GM12878 (cell line): ENCODE results near the gene MED13L. TPM values are rescaled to one million over a fixed set of nuclear protein-coding genes. Genes with fewer than 3 reads are reported as not detected.

ENCODE experiments used
- ATAC-seq: fragments of 200-7000 bp; cut with Tn5 transposase; 3 replicates; pipeline ENCODE4 v1.9.1; 2020; ENCODE audit warnings: mild to moderate bottlenecking, moderate library complexity
- BruUV-seq: library from RNA; stranded (reverse); fragments of 400-500 nt; replicated peaks from 2 replicates; lab custom pipeline; 2021; lab: Mats Ljungman, UMichigan
- CTCF ChIA-PET: fragments of 300-600 bp; sonication (Branson Sonifier 250); formaldehyde crosslinking; extraction: SDS; loops from one replicate; lab custom pipeline; 2021; ENCODE audit warnings: inconsistent platforms; lab: Yijun Ruan, JAX
- POLR2A ChIA-PET: fragments of 350-600 bp; formaldehyde crosslinking; extraction: SDS; loops from one replicate; lab custom pipeline; 2021; ENCODE audit warnings: inconsistent platforms; lab: Charles Lee
- RAD21 ChIA-PET: fragments of 300-600 bp; sonication (Branson Sonifier 250); formaldehyde crosslinking; loops from one replicate; lab custom pipeline; 2023; ENCODE audit warnings: antibody characterized with exemption; ENCODE audit not compliant: unreplicated experiment; lab: Charles Lee
- SMC1A ChIA-PET: fragments of 300-600 bp; sonication (Branson Sonifier 250); formaldehyde crosslinking; loops from one replicate; lab custom pipeline; 2023; ENCODE audit not compliant: unreplicated experiment, uncharacterized antibody; lab: Charles Lee
- DNase-seq: peaks from one replicate; pipeline ENCODE4 v3.0.0-alpha.2; 2011; ENCODE audit warnings: low read depth, low spot score
- FAIRE-seq: peaks from 3 replicates; lab custom pipeline; 2011; peaks lifted over from hg19 to GRCh38; lab: Jason Lieb, UNC
- H2AFZ ChIP-seq: 2 replicates; pipeline ENCODE4 v1.6.0; 2011; ENCODE audit warnings: low read depth, low read length, control low read depth; ENCODE audit not compliant: control insufficient read depth
- H3K27ac ChIP-seq: 2 replicates; pipeline ENCODE4 v1.5.1; 2011; ENCODE audit warnings: control low read depth; ENCODE audit not compliant: control insufficient read depth, insufficient read depth
- H3K27me3 ChIP-seq, 2 experiments: replicated peaks in 1 of 2; 2 replicates each; pipeline versions ENCODE4 v1.6.0 to v1.6.1; 2011; ENCODE audit warnings: low read length in 1 of 2; ENCODE audit not compliant: control insufficient read depth in 2 of 2, insufficient read depth in 2 of 2
- H3K36me3 ChIP-seq, 2 experiments: 2 replicates each; pipeline ENCODE4 v1.5.1; 2011; ENCODE audit warnings: low read length in 1 of 2; ENCODE audit not compliant: control insufficient read depth in 2 of 2, insufficient read depth in 2 of 2
- H3K4me1 ChIP-seq: 2 replicates; pipeline ENCODE4 v1.6.1; 2011; ENCODE audit warnings: mild to moderate bottlenecking, low read length, moderate library complexity, mixed read lengths; ENCODE audit not compliant: control insufficient read depth, insufficient read depth
- H3K4me2 ChIP-seq: 2 replicates; pipeline ENCODE4 v1.6.0; 2011; ENCODE audit warnings: control low read depth; ENCODE audit not compliant: control insufficient read depth, insufficient read depth
- H3K4me3 ChIP-seq: fragments of 200-600 bp; sonication (generic); 2 replicates; pipeline ENCODE4 v1.5.1; 2016
- H3K79me2 ChIP-seq: 2 replicates; pipeline ENCODE4 v1.6.0; 2011; ENCODE audit warnings: low read length; ENCODE audit not compliant: control insufficient read depth, insufficient read depth
- H3K9ac ChIP-seq: 2 replicates; pipeline ENCODE4 v1.8.0; 2011; ENCODE audit warnings: low read length, control low read depth, mixed read lengths; ENCODE audit not compliant: control insufficient read depth, insufficient read depth
- H3K9me3 ChIP-seq: replicated peaks from 3 replicates; pipeline ENCODE4 v1.5.1; 2011; ENCODE audit warnings: mild to moderate bottlenecking, low read length; ENCODE audit not compliant: control insufficient read depth, insufficient read depth
- H4K20me1 ChIP-seq: 2 replicates; pipeline ENCODE4 v1.6.0; 2011; ENCODE audit not compliant: control insufficient read depth, insufficient read depth
- HDAC6 ChIP-seq: fragments of 200-600 bp; sonication (generic); IDR thresholded peaks from one replicate; pipeline ENCODE4 v1.8.0; 2017; ENCODE audit warnings: antibody characterized with exemption; ENCODE audit not compliant: unreplicated experiment
- MTA3 ChIP-seq: IDR thresholded peaks from 2 replicates; pipeline ENCODE4 v1.6.1; 2012; ENCODE audit warnings: low read length, inconsistent platforms, borderline replicate concordance
- NFIC ChIP-seq: IDR thresholded peaks from 2 replicates; pipeline ENCODE4 v1.6.1; 2012; ENCODE audit warnings: low read depth, mild to moderate bottlenecking, inconsistent platforms, low read length, moderate library complexity
- NR2C1 ChIP-seq: fragments of 450-650 bp; IDR thresholded peaks from 2 replicates; pipeline ENCODE4 v1.6.1; 2017; ENCODE audit warnings: antibody characterized with exemption, mild to moderate bottlenecking, moderate library complexity
- PKNOX1 ChIP-seq: fragments of 450-650 bp; IDR thresholded peaks from 2 replicates; pipeline ENCODE4 v1.6.1; 2016; ENCODE audit warnings: mild to moderate bottlenecking
- PML ChIP-seq: IDR thresholded peaks from 2 replicates; pipeline ENCODE4 v1.6.1; 2012; ENCODE audit warnings: low read length, inconsistent platforms
- RCOR1 ChIP-seq: conservative IDR thresholded peaks from 2 replicates; pipeline ENCODE4 v1.6.1; 2012; ENCODE audit warnings: low read depth, low read length, improper control_type of control experiment
- STAT3 ChIP-seq: IDR thresholded peaks from 2 replicates; pipeline ENCODE4 v1.6.1; 2011; ENCODE audit warnings: low read depth, low read length, improper control_type of control experiment
- SUPT20H ChIP-seq: IDR thresholded peaks from 2 replicates; pipeline ENCODE4 v1.6.1; 2011; ENCODE audit warnings: low read depth, mild to moderate bottlenecking, low read length, moderate library complexity, borderline replicate concordance; ENCODE audit not compliant: control insufficient read depth
- TAF1 ChIP-seq: IDR thresholded peaks from 2 replicates; pipeline ENCODE4 v1.6.1; 2011; ENCODE audit warnings: mild to moderate bottlenecking, low read depth, low read length, borderline replicate concordance
- ZNF207 ChIP-seq: fragments of 450-650 bp; IDR thresholded peaks from 2 replicates; pipeline ENCODE4 v1.6.1; 2014; ENCODE audit warnings: antibody characterized with exemption, mild to moderate bottlenecking, borderline replicate concordance
- ZNF24 ChIP-seq: fragments of 450-650 bp; IDR thresholded peaks from 2 replicates; pipeline ENCODE4 v1.6.1; 2017; ENCODE audit warnings: antibody characterized with exemption, mild to moderate bottlenecking
- WGBS: methylation state at CpG from one replicate; pipeline ENCODE4 v1.1.6; 2016; ENCODE audit warnings: low lambda C conversion rate; ENCODE audit not compliant: insufficient replicate concordance, insufficient coverage; ENCODE audit errors: missing lambda C conversion rate; 5-methylcytosine and 5-hydroxymethylcytosine counted together
- in situ Hi-C: fragments of 300-500 bp; cut with MboI; formaldehyde crosslinking; loops from 9 replicates; pipeline ENCODE4 v1.14.3; 2018; ENCODE audit warnings: mixed read lengths
- intact Hi-C: fragments of 100-400 bp; cut with micrococcal nuclease; formaldehyde crosslinking; loops from one replicate; pipeline ENCODE4 v1.14.2; 2022; ENCODE audit not compliant: unreplicated experiment
- polyA plus RNA-seq, 11 experiments: library from polyadenylated mRNA; depleted of rRNA in 4 of 11; unstranded in 6 of 11; stranded (reverse) in 5 of 11; fragments of >200 nt; fragmentation: Nextera tagmentation in 4 of 11; fragmentation: Illumina TruSeq in 1 of 11; extraction: Ambion mirVana in 4 of 11; extraction: Trizol in 1 of 11; gene quantifications; 1 replicate in 1 of 11; 2 replicates in 10 of 11; pipeline versions ENCODE4 v1.2.1 to v1.2.3, GENCODE V29; 2011 to 2016; ENCODE audit warnings: inconsistent platforms in 2 of 11, missing spikeins in 2 of 11, low read depth in 1 of 11
- total RNA-seq, 4 experiments: library from RNA; depleted of rRNA in 3 of 4; stranded (reverse); fragments of >200 nt in 3 of 4; fragmentation: Illumina TruSeq in 1 of 4; extraction: Trizol in 1 of 4; gene quantifications; 2 replicates each; pipeline versions ENCODE4 v1.2.1 to v1.2.3, GENCODE V29; 2013 to 2021
- TF ChIP-seq, protein P1 (sequence below): IDR thresholded peaks from 2 replicates; pipeline ENCODE4 v1.6.1; 2012; ENCODE audit warnings: improper control_type of control experiment, low read depth, low read length; ENCODE audit not compliant: insufficient replicate concordance
- TF ChIP-seq, protein P2 (sequence below): IDR thresholded peaks from 2 replicates; pipeline ENCODE4 v1.6.1; 2011; ENCODE audit warnings: mild to moderate bottlenecking, low read depth, low read length, moderate library complexity; ENCODE audit not compliant: insufficient replicate concordance
- TF ChIP-seq, protein P3 (sequence below): fragments of 450-650 bp; IDR thresholded peaks from 2 replicates; pipeline ENCODE4 v1.6.1; 2017; ENCODE audit warnings: low read depth, mild to moderate bottlenecking, moderate library complexity

MED13L gene
- total and polyA plus RNA-seq, 10 of the 15 experiments (the other 5 are each of a cell fraction or from before 2014, with no cell fraction given): 3.7 to 30.1 (median 9.1) TPM

GRCh38 chr12:116291218-116291617 is 13.7 kb upstream of the MED13L start (continued):
- TF ChIP-seq, protein P1, sequence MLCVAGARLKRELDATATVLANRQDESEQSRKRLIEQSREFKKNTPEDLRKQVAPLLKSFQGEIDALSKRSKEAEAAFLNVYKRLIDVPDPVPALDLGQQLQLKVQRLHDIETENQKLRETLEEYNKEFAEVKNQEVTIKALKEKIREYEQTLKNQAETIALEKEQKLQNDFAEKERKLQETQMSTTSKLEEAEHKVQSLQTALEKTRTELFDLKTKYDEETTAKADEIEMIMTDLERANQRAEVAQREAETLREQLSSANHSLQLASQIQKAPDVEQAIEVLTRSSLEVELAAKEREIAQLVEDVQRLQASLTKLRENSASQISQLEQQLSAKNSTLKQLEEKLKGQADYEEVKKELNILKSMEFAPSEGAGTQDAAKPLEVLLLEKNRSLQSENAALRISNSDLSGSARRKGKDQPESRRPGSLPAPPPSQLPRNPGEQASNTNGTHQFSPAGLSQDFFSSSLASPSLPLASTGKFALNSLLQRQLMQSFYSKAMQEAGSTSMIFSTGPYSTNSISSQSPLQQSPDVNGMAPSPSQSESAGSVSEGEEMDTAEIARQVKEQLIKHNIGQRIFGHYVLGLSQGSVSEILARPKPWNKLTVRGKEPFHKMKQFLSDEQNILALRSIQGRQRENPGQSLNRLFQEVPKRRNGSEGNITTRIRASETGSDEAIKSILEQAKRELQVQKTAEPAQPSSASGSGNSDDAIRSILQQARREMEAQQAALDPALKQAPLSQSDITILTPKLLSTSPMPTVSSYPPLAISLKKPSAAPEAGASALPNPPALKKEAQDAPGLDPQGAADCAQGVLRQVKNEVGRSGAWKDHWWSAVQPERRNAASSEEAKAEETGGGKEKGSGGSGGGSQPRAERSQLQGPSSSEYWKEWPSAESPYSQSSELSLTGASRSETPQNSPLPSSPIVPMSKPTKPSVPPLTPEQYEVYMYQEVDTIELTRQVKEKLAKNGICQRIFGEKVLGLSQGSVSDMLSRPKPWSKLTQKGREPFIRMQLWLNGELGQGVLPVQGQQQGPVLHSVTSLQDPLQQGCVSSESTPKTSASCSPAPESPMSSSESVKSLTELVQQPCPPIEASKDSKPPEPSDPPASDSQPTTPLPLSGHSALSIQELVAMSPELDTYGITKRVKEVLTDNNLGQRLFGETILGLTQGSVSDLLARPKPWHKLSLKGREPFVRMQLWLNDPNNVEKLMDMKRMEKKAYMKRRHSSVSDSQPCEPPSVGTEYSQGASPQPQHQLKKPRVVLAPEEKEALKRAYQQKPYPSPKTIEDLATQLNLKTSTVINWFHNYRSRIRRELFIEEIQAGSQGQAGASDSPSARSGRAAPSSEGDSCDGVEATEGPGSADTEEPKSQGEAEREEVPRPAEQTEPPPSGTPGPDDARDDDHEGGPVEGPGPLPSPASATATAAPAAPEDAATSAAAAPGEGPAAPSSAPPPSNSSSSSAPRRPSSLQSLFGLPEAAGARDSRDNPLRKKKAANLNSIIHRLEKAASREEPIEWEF: no peak
- TF ChIP-seq PKNOX1: no peak
- no peak for TF ChIP-seq NR2C1
- TF ChIP-seq, all 136 proteins: peak for 0

- ChIA-PET SMC1A (interaction anchor here (0.6 kb wide), 1 partner anchor 424 kb away, joined by 3 read pairs; no protein-coding TSS in a partner anchor), POLR2A (no interaction called here), CTCF (no interaction called here), RAD21 (no interaction called here)
- Histone ChIP-seq H3K27me3 (no peaks in the 10 kb centered on the region; a peak in 1 of 4 replicates), H3K79me2 (no peaks in the 10 kb centered on the region), H3K4me3 (no peak overlapping the region), H3K27ac (no peak overlapping the region), H3K4me2 (no peak overlapping the region), H2AFZ (no peak overlapping the region), H3K9ac (no peak overlapping the region), H3K9me3 (no peaks in the 10 kb centered on the region), H3K4me1 (no peaks in the 10 kb centered on the region), H4K20me1 (no peaks in the 10 kb centered on the region), H3K36me3 (no peaks in the 10 kb centered on the region)
- FAIRE-seq (no peak), ATAC-seq (no peak), DNase-seq (no peak)
- intact Hi-C loops (no loop called here), in situ Hi-C loops (no loop called here)
- 41% methylated on average over 3 of the region's 3 CpGs for WGBS
- no TSS peak for BruUV-seq
- TF ChIP-seq PML: no peak
- TF ChIP-seq, protein P2, sequence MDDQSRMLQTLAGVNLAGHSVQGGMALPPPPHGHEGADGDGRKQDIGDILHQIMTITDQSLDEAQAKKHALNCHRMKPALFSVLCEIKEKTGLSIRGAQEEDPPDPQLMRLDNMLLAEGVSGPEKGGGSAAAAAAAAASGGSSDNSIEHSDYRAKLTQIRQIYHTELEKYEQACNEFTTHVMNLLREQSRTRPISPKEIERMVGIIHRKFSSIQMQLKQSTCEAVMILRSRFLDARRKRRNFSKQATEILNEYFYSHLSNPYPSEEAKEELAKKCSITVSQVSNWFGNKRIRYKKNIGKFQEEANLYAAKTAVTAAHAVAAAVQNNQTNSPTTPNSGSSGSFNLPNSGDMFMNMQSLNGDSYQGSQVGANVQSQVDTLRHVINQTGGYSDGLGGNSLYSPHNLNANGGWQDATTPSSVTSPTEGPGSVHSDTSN: no peak
- no peak for TF ChIP-seq ZNF207
- TF ChIP-seq RCOR1: no peak
- TF ChIP-seq, protein P3, sequence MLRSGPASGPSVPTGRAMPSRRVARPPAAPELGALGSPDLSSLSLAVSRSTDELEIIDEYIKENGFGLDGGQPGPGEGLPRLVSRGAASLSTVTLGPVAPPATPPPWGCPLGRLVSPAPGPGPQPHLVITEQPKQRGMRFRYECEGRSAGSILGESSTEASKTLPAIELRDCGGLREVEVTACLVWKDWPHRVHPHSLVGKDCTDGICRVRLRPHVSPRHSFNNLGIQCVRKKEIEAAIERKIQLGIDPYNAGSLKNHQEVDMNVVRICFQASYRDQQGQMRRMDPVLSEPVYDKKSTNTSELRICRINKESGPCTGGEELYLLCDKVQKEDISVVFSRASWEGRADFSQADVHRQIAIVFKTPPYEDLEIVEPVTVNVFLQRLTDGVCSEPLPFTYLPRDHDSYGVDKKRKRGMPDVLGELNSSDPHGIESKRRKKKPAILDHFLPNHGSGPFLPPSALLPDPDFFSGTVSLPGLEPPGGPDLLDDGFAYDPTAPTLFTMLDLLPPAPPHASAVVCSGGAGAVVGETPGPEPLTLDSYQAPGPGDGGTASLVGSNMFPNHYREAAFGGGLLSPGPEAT: no peak
- TF ChIP-seq ZNF24: no peak
- no peak for TF ChIP-seq STAT3
- no peak for TF ChIP-seq HDAC6
- no peak for TF ChIP-seq SUPT20H
- TF ChIP-seq TAF1: no peak
- TF ChIP-seq NFIC: no peak
- no peak for TF ChIP-seq MTA3
Measured at GRCh38 chr12:116288735-116289134, 11.2 kb upstream of the MED13L start.
